Dedifferentiated amniotic fluid mesenchymal stem cell (primary cell): ENCODE data around the gene RNF39.
"Not testable (repeated sequence)": the region's sequence is repeated elsewhere in the genome, so short reads cannot be mapped to it uniquely, and the experiment has no call there.

Experiments
- DNase-seq: peaks from one replicate; pipeline ENCODE4 v3.0.0-alpha.2; 2016; ENCODE audit errors: extremely low spot score

RNF39 gene, protein sequence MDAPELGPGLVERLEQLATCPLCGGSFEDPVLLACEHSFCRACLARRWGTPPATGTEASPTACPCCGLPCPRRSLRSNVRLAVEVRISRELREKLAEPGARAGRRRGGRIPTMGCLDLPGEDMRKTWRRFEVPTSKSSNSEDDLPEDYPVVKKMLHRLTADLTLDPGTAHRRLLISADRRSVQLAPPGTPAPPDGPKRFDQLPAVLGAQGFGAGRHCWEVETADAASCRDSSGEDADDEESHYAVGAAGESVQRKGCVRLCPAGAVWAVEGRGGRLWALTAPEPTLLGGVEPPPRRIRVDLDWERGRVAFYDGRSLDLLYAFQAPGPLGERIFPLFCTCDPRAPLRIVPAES

DNA sequence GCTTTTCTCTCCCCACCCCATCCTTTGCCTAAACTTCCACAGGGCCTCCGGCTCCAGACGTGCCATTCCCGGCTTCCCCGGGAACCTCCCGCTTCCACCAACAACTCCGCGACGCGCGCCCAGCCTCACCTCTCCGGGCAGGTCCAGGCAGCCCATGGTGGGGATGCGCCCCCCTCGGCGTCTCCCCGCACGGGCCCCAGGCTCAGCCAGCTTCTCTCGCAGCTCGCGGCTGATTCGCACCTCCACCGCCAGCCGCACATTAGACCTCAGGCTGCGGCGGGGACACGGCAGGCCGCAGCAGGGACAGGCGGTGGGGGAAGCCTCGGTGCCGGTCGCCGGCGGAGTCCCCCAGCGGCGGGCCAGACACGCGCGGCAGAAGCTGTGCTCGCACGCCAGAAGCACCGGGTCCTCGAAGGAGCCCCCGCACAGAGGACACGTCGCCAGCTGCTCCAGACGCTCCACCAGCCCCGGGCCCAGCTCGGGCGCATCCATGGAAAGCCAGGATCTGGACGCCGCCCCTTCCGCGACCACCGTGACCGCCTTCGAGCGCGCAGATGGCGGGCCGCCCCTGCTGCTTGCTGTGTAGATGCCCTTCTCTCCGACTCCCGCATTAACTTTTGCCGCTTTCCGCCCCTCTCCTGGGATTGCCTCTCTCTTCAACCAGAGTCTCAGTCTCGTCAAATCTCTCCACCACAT is at the start of gene RNF39:
Gene RNF39, minus strand, starts transcription at position 676 of the 696 bp plus-strand sequence. Its CDS starts 184 bp downstream, at position 492.
- DNase-seq = no peak

DNA sequence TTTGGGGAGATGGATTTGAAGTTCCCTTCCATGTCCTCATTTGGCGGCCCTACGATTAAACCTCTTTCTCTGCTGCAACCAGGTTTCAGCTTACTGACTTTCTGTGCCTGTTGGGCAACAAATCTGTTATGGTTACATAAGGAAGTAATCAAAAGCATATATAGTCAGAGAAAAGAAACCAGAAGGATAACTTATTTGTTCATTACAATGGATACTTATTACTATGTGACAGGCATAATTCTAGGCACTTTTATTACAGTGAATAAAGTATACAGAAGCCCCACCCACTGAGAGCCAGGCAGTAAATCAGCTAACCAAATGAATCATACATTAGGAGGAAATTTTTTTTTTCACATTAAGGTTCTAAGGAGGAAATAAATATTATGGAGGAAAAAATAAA is 46.9 kb upstream of the RNF39 start:
- DNase-seq = no peak

DNA sequence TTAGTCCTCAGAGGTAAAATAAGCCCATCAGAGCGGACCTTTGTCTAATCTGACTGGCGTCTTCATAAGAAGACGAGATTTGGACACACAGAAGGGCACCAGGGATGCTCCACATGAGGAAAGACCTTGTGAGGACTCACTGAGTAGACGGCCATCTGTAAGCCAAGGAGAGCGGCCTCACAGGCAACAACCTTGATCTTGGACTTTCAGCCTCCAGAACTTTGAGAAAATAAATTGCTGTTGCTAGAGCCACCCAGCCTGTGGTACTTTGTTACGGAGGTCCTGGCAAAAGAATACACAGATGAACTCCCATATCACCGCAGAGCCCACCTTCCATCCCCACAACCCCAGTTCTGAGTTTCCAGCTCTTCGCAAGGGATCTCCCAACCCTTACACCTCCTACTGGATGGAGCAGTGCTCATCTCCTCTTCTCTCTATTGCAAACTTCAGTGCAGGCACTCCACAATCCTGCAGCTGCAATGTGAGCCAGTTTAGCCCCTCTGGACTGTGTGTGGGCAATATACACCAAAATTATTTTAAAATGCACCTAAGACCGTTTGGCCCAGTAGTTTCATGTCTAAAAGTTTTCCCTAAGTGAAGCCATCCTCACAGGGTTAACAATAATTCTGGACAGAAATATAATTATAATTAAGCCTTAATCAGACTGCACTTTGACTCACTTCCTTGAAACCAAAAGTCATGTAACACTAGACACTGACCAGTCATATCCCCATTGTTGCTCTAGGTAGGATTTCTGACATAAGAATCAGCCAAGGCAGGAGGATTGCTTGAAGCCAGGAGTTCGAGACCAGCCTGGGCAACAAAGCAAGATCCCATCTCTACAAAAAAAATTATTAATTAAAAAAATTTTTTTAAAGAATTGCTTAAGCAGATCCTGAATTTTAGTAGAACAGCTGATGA is 46.1 kb upstream of the RNF39 start:
- DNase-seq = no peak

DNA sequence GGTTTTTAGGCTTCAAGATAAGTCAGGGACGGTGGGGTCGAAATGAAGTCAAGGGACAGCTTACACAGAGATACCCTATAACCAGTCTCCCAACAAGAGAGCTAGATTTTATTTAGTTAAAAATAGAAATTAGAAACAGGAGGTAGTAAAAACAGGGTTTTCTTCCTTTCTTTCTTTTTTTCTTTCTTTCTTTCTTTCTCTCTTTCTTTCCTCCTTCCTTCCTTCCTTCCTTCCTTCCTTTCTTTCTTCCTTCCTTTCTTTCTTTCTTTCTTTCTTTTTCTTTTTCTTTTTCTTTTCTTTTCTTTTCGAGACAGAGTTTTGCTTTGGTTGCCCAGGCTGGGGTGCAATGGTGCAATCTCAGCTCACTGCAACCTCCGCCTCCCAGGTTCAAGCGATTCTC is 43.1 kb upstream of the RNF39 start:
- not testable (repeated sequence) for DNase-seq

DNA sequence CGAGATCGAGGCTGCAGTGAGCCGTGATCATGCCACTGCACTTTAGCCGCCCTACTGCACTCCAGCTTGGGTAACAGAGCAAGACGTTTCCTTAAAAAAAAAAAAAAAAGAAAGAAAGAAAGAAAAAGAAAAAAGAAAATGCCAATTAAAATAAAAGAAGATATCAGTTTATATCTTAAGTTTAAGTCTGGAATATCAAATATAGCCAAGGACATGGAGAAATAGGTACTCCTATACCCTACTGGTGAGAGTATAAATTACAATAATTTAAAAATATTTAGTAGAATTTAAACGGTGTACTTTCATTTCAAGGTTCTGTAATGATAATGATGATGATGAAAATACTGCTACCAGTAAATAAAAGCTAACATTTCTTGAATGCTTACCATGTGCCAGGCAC is 41.2 kb upstream of the RNF39 start:
- DNase-seq = no peak

DNA sequence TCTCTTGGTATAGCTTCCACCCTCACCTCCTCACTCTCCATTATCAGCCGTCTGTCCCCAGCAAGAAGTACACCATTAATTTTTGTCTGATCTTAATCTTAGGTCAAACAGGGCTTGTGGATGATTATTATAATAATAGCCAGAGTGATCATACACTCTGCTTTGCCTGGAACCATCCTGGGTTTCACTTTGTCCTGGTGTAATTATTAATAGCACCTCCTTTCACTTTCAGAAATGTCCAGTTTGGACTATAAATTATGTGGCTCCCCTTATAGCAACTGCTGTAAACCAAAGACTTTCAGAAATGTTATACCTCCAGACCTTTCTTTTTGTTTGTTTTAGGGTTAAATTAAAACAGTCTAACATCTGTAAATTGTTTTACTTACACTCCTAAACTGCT is 38.3 kb upstream of the RNF39 start:
- DNase-seq = no peak

DNA sequence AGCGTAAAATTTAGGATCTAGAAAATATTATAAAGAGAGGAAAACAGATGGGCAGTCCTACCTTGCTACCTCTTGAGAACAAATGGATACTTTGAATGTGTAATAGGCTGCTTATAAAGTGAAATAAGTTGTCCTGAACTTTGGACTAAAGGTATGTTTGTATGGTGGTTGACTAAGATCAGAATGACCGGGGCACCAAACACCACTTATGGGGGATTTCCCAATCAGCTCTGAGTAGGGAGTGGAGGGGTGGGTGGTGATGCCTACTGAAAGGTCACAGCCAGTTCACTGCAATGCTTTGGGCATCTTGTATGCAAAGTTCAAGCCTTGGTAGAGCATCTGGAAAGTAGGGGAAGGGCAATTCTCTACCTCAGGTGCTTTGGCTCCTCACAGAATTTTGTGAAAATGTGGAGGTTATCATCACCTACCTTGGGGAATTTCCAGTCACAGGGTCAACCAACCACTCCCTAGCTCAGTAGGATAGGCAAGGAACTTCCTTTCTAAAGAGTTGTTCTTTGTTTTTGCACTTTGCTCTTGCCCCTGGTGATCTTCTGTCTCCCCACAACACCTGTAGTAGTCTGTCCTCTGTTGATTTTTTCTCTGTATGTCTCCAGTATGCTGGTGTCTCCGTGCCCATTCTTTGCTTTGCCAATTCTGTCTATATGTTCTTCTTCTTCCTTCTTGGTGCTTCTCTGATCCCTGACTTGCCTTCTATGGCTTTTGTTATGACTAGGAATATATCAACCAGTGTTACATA is 37.6 kb upstream of the RNF39 start, which contains the start of gene TRIM31:
Gene TRIM31, minus strand, starts transcription at position 88 of the 757 bp plus-strand sequence. CDS start 285 bp downstream, outside the sequence.
- DNase-seq = no peak

DNA sequence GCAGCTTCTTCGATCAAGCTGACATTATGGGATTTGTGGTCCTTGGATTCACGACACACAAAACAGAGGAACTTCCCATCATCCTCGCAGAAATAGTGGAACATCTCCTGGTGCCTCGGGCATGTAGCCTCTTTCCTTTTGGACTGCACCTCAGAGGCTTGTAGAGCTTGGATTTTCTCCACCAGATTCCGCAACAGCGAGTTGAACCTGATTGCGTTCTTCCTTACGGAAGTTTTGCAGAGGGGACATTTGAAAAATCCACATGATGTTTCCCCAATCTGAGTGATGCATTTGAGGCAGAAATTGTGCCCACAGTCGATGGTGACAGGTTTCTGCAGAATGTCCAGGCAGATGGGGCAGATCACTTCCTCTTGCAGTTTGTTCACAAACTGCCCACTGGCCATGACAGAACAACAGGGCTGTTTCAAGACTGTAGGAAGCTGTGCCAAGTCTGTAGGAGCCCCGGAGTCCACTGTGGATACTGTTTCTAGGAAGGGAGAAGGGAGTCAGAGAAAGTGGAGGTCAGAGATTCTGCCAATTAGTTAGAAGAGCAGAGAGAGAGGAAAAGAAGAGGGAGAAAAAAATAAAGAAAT is 36.9 kb upstream of the RNF39 start:
- no peak for DNase-seq

DNA sequence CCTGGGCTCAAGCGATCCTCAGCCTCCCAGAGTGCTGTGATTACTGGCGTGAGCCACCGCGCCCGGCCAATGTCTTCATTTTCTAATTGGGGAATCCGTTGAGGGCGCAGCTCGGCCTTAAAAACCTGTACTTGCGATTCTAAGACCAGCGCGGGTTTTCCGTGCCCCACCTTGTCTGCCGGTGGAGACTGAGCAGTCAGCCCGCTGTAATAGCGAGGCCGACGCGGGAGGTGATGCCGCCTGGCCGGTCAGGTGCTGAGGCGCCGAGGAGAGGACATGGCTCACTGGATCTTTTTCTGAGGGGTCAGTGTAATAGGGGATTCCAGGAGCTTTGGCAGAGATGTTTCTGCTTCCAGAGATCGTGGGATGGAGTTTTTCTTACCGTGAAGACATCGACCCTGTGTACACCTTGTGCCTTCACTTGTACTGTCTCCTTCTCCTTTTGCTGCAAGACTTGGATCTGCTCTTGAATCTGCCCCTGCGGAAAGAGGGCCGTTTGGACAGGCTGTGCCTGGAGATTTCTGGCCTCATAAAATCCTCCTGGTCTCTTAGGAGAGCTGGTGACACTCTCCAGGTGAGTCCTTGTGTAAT is 35.8 kb upstream of the RNF39 start:
- DNase-seq = no peak

DNA sequence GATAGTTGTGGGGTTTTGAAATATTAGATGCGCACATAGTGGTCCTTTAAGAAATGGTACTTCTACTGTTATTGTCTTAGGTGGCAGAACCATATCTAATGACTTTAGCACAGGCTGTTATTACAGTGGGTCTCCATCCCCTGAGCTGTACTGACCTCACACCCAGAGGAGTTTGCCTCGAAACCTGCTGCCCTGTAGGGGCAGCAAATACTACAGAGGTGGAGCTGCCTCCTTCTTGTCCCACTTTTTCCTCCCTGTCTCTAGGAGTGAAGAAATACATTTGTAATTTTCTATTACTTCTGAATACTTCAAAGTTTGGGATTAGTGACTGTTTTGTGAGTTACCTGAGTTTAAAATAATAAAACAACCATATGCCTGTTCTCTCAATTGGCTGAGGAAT is 29.1 kb upstream of the RNF39 start:
- DNase-seq = no peak

DNA sequence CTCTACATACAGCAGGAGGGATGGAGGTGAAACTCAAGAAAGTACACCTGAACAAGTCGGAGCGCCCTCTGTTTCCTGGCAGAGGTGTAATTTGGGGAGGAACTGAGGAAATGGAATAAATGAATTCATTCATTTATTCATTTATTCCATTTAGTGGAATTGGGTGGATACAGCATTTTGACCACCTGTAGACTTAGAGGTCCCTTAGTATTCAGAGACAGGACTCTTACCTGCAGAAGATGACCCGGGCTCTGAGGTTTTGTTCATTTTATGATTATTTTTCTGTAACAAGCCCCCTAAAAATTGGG is 28.3 kb upstream of the RNF39 start:
- no peak for DNase-seq

DNA sequence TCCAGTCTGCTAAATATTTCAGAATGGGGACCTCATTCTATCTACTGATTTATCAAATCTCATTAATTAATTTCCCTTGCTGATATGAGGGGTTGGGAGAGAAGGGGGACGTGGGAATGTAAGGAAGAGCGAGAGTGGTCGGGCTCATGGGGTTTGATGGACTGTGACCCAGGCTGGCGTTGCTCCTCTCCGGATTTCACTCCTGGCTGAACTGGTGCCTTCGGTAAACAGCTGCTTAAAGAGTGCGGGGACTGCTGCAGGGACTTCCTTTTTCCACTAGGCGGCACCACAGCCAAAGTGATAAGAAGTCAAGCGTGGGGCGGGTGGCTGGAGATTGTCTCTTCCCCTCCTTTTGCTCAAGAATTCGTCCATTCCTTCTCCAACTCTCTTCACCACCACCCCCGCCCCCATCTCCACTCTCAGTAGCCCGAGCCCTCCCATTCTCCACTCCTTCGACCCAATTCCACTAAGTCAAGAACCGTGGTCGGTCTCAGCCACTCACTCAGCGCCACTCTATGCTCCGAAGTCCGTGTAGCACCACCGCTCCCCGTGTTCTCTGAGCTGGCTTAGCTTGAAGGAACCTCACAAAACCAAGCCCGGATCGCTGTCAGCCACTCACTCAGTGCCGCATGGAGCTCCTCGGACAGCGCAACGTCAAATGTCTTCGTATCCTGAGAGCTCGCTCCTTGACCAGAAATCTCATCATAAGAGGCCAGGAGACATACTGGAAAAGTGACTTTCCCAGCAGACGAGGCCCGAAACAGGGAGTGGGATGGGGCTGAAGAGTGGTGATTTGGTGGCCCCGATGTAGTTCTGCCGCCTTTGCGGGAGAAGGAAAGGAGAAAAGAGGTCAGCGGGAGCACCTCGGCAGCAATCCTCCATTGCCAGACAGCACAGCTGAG is 27.7 kb upstream of the RNF39 start:
- peak; percentile 91 for DNase-seq

DNA sequence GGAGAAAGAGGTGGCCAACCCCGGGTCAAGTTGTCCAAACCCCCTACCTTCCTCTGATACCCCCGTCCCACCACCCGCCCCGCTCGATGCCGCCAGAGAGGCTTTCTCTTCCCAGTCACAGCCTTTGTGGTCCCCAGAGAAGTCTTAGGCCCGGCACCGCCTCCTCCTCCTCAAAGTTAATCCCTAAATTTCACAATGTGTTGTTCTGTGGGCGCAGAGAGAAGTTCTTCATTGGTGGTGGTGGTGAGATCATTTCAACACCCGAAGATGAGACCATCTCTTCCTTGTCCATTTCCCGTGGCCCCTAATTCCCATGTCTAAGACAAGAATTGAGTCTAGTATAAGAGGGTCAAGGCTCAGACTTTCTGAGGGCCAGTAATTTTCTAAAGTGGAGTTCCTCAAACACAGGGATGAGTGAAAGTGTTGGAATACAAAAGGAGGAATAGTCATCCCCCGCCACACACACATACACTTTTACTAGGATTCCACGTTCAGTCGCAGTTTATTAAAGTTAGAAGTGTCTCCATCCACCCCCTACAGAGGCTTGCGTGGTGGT is 26.9 kb upstream of the RNF39 start:
- DNase-seq = no peak

DNA sequence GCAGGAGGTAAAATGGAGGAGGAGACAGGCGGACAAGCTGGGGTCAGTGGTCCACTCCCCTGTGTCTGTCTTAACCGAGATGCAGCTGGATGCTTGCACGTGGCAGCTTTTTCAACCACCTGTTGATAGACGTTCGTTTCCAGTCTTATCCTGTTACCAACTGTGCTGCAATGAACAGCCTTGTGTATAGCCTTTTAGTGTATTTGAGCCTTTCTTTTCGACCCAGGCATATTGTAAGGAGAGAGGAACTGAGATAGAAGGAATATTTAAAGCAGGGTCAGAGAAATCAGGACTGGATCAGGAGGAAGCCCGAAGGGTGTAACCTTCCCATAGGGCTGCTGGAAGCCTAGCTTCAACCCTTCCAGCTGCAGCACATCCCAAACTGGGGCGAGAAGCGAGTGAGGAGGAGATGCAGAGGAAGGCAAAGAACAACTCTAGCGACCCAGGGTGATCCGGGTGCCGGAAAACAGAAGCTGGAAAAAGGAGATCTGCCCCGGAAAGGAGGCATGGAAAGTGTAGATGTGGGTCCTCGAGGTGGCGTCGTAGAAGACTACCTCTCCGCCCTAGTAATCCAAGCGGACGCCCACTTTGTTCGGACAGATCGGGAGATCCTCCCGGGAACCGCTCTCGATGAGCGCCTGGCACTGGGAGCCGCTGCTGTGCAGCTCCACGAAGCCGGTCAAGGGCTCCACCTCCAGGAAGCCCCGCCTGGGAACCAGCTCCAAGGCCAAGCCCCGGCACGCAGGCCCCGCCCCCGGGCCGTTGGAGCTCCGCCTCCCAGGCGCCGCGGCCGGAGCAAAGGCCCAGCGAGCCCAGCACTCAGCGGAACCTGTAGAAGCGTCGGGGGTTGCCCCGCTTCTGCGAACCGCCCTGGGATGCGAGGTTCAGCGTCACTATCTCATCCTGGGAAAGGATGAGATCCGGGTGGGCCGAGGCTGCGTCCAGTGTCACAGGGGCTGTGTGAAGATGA is 26.2 kb upstream of the RNF39 start:
- peak; percentile 56 for DNase-seq

DNA sequence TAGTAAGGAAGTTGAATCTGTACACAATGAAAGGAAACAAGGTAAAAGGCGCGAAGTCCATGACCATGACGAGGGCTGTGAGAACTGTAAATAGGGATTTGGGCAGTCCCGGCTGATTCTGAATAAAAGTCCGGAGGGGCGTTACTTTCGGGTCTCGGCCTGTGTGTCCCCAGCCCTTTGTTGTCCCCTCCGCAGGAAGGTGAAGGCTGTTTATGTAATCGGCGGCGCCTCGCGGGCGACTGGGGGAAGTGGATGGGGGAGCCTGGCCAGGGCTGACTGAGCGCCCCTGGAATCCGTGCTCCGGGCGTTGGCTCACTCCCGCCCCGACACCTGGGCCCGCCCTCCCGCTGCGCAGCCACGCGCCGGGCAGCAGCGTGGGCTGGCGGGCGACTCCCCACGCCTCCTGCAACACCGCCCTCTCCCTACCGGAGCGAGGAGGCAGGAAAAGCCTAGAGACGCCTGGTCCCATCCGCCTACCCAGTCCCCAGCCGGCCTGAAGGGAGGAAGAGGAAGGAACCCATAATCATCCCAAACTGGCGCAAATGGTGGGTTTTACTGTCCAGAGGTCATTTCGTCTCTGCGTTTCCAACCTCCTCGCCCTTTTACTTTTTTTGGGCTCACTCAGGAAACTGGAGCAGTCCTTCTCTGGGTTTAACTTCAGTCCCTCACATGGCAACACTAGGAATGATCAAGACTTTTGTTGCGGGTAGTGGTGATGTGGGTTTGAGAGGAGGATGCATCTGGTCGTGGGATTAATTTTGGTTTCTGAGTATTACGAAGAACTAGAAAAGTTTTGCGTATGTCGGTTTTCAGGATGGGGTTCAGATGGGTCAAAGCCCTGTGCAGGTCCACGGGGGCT is 25.2 kb upstream of the RNF39 start:
- no peak for DNase-seq

DNA sequence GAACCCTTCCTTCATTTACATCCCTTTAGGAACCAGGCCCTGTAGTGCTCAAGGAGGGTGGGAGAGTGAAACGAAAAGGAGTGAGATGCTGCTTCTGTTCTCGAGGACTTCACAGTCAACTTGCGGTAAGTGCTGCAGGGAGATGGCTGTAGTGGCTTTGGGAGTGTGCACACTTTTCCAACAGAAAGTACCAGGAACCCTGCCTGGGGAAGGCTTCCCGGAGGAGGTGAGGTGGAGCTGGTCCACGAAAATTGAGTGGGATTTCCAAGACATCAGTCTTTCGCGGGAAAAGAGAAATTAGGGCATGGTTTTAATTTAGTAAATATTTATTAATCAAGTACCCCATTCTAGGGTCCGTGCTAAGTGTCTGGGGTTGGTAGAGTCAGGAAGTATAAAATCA is 24.6 kb upstream of the RNF39 start:
- no peak for DNase-seq
